Mesenchymal stem cell (in vitro differentiated cells and primary cell): ENCODE results near the gene PARPBP.

Experiments
- DNase-seq: peaks from one replicate; pipeline ENCODE4 v3.0.0-alpha.2; 2013
- H2AFZ ChIP-seq: one replicate; pipeline ENCODE4 v1.6.1; 2013; ENCODE audit warnings: low read depth, mild to moderate bottlenecking, control low read depth, inconsistent platforms, low read length, moderate library complexity
- H2AK5ac ChIP-seq: 2 replicates; pipeline ENCODE4 v1.6.1; 2013; ENCODE audit warnings: low read length, moderate library complexity, mild to moderate bottlenecking, inconsistent platforms; ENCODE audit not compliant: severe bottlenecking
- H2BK120ac ChIP-seq: one replicate; pipeline ENCODE4 v1.6.1; 2013; ENCODE audit warnings: low read depth, mild to moderate bottlenecking, inconsistent platforms, low read length, moderate library complexity
- H2BK12ac ChIP-seq, 2 experiments: one replicate each; pipeline ENCODE4 v1.6.1; 2013; ENCODE audit warnings: inconsistent platforms in 2 of 2, low read length in 2 of 2, mild to moderate bottlenecking in 2 of 2, moderate library complexity in 2 of 2, control low read depth in 1 of 2
- H2BK15ac ChIP-seq: one replicate; pipeline ENCODE4 v1.6.1; 2013; ENCODE audit warnings: mild to moderate bottlenecking, low read depth, inconsistent platforms; ENCODE audit not compliant: poor library complexity, severe bottlenecking
- H2BK5ac ChIP-seq: 2 replicates; pipeline ENCODE4 v1.6.1; 2013; ENCODE audit warnings: low read depth, mild to moderate bottlenecking, low read length, control low read depth, inconsistent platforms; ENCODE audit not compliant: poor library complexity, severe bottlenecking
- H3K14ac ChIP-seq, 2 experiments: one replicate each; pipeline ENCODE4 v1.6.1; 2013; ENCODE audit warnings: inconsistent platforms in 2 of 2, low read length in 2 of 2, control low read depth in 1 of 2, mild to moderate bottlenecking in 1 of 2, moderate library complexity in 1 of 2
- H3K18ac ChIP-seq, 2 experiments: one replicate each; pipeline ENCODE4 v1.6.1; 2013; ENCODE audit warnings: inconsistent platforms in 2 of 2, low read length in 2 of 2, control low read depth in 1 of 2, low read depth in 1 of 2, mild to moderate bottlenecking in 1 of 2
- H3K23ac ChIP-seq, 2 experiments: one replicate each; pipeline ENCODE4 v1.6.1; 2013; ENCODE audit warnings: inconsistent platforms in 2 of 2, low read length in 2 of 2, mild to moderate bottlenecking in 2 of 2, moderate library complexity in 2 of 2, control low read depth in 1 of 2
- H3K27ac ChIP-seq: 2 replicates; pipeline ENCODE4 v1.5.1; 2013; ENCODE audit warnings: mild to moderate bottlenecking, moderate library complexity, low read length, control low read depth, inconsistent platforms; ENCODE audit not compliant: poor library complexity, severe bottlenecking
- H3K27me3 ChIP-seq, 2 experiments: 2 replicates each; pipeline versions ENCODE4 v1.6.1 to v1.7.0; 2013; ENCODE audit warnings: low read length in 2 of 2, mild to moderate bottlenecking in 2 of 2, moderate library complexity in 2 of 2, control low read depth in 1 of 2, inconsistent platforms in 1 of 2; ENCODE audit not compliant: control insufficient read depth in 1 of 2, insufficient read depth in 1 of 2
- H3K36me3 ChIP-seq, 2 experiments: 2 replicates each; pipeline versions ENCODE4 v1.6.1 to v1.7.0; 2013; ENCODE audit warnings: low read length in 2 of 2, control low read depth in 1 of 2, inconsistent platforms in 1 of 2, low read depth in 1 of 2, mild to moderate bottlenecking in 1 of 2; ENCODE audit not compliant: insufficient read depth in 2 of 2, control insufficient read depth in 1 of 2
- H3K4ac ChIP-seq, 2 experiments: one replicate each; pipeline ENCODE4 v1.6.1; 2013; ENCODE audit warnings: inconsistent platforms in 2 of 2, low read length in 2 of 2, mild to moderate bottlenecking in 2 of 2, moderate library complexity in 2 of 2, control low read depth in 1 of 2, low read depth in 1 of 2
- H3K4me1 ChIP-seq: 2 replicates; pipeline ENCODE4 v1.6.1; 2013; ENCODE audit warnings: low read depth, low read length, control low read depth; ENCODE audit not compliant: control insufficient read depth, insufficient read depth
- H3K4me2 ChIP-seq: 2 replicates; pipeline ENCODE4 v1.6.1; 2013; ENCODE audit warnings: low read length, mild to moderate bottlenecking, inconsistent platforms; ENCODE audit not compliant: poor library complexity, severe bottlenecking
- H3K4me3 ChIP-seq, 2 experiments: 2 replicates each; pipeline versions ENCODE4 v1.5.1 to v1.7.0; 2013; ENCODE audit warnings: low read length in 2 of 2, mild to moderate bottlenecking in 2 of 2, control low read depth in 1 of 2, low read depth in 1 of 2; ENCODE audit not compliant: insufficient read depth in 1 of 2
- H3K79me1 ChIP-seq: replicated peaks from 2 replicates; pipeline ENCODE4 v1.6.1; 2013; ENCODE audit warnings: mild to moderate bottlenecking, control low read depth, low read length, inconsistent platforms; ENCODE audit not compliant: poor library complexity, severe bottlenecking
- H3K9ac ChIP-seq: 2 replicates; pipeline ENCODE4 v1.7.0; 2013; ENCODE audit warnings: mild to moderate bottlenecking, low read length, moderate library complexity
- H3K9me3 ChIP-seq: 2 replicates; pipeline ENCODE4 v1.7.0; 2013; ENCODE audit warnings: mild to moderate bottlenecking, low read length; ENCODE audit not compliant: control insufficient read depth
- H4K8ac ChIP-seq: one replicate; pipeline ENCODE4 v1.6.1; 2013; ENCODE audit warnings: inconsistent platforms, mild to moderate bottlenecking, low read length, moderate library complexity
- H4K91ac ChIP-seq: one replicate; pipeline ENCODE4 v1.6.1; 2013; ENCODE audit warnings: mild to moderate bottlenecking, low read length, inconsistent platforms
- WGBS: methylation state at CpG from one replicate; pipeline ENCODE4 v1.1.7; 2013; ENCODE audit warnings: mixed read lengths; 5-methylcytosine and 5-hydroxymethylcytosine counted together

PARPBP gene

GRCh38 chr12:102215992-102216691 lies 96.2 kb downstream of the PARPBP start:
- no peak overlapping the region for H3K9ac ChIP-seq
- H3K14ac ChIP-seq = no peak overlapping the region
- no peak overlapping the region for H3K18ac ChIP-seq
- H3K36me3 ChIP-seq = no peaks in the 10 kb centered on the region
- H2BK120ac ChIP-seq = no peak overlapping the region
- no peaks in the 10 kb centered on the region for H3K9me3 ChIP-seq
- H3K27me3 ChIP-seq = no peaks in the 10 kb centered on the region
- no peak overlapping the region for H3K27ac ChIP-seq
- H3K79me1 ChIP-seq = no peaks in the 10 kb centered on the region
- DNase-seq = peak; percentile 90
- H3K4me3 ChIP-seq = no peak overlapping the region
- no peak overlapping the region for H4K91ac ChIP-seq
- H2BK12ac ChIP-seq = peak overlapping the region in 1 of 2 experiments; percentile 15
- no peak overlapping the region for H2BK15ac ChIP-seq
- no peak overlapping the region for H2BK5ac ChIP-seq
- H3K4ac ChIP-seq = no peak overlapping the region
- H3K4me1 ChIP-seq = no peaks in the 10 kb centered on the region
- no peak overlapping the region for H2AFZ ChIP-seq
- no peak overlapping the region for H3K4me2 ChIP-seq
- H3K23ac ChIP-seq = no peak overlapping the region
- no peak overlapping the region for H4K8ac ChIP-seq
- WGBS = 47% methylated on average over 2 of the region's 5 CpGs
- H2AK5ac ChIP-seq = no peak overlapping the region

- Histone ChIP-seq H3K79me1 (no peaks in the 10 kb centered on the region), H2AFZ (no peak overlapping the region), H3K18ac (no peak overlapping the region), H3K27me3 (no peaks in the 10 kb centered on the region), H2BK5ac (no peak overlapping the region), H3K36me3 (no peaks in the 10 kb centered on the region), H3K9me3 (no peaks in the 10 kb centered on the region), H3K4ac (no peak overlapping the region), H2BK12ac (no peak overlapping the region), H3K27ac (no peak overlapping the region), H3K4me2 (no peak overlapping the region), H3K9ac (no peak overlapping the region), H2AK5ac (no peak overlapping the region), H4K8ac (no peak overlapping the region), H3K14ac (no peak overlapping the region), H3K4me1 (no peaks in the 10 kb centered on the region), H2BK15ac (no peak overlapping the region), H3K4me3 (no peak overlapping the region), H4K91ac (no peak overlapping the region), H3K23ac (no peak overlapping the region), H2BK120ac (no peak overlapping the region)
- no peak for DNase-seq
Measured at GRCh38 chr12:102220736-102221135, 100.8 kb downstream of the PARPBP start.

- Histone ChIP-seq H3K9ac (no peak overlapping the region), H3K79me1 (no peaks in the 10 kb centered on the region), H4K91ac (no peak overlapping the region), H4K8ac (no peak overlapping the region), H2BK5ac (no peak overlapping the region), H3K23ac (no peak overlapping the region), H3K14ac (no peak overlapping the region), H3K4me1 (no peaks in the 10 kb centered on the region), H3K18ac (no peak overlapping the region), H3K36me3 (no peaks in the 10 kb centered on the region), H3K27ac (no peak overlapping the region), H2BK12ac (no peak overlapping the region), H2AFZ (no peak overlapping the region), H3K4me3 (no peak overlapping the region), H2BK120ac (no peak overlapping the region), H2BK15ac (no peak overlapping the region), H3K9me3 (no peaks in the 10 kb centered on the region), H2AK5ac (no peak overlapping the region), H3K4me2 (no peak overlapping the region), H3K27me3 (no peaks in the 10 kb centered on the region), H3K4ac (no peak overlapping the region)
- WGBS = 75% methylated on average over 4 of the region's 5 CpGs
- no peak for DNase-seq
Measured at GRCh38 chr12:102227954-102228353, 108.0 kb downstream of the PARPBP start.

- Histone ChIP-seq H2AFZ (no peak overlapping the region), H3K14ac (no peak overlapping the region), H2BK15ac (no peak overlapping the region), H4K91ac (no peak overlapping the region), H2BK120ac (no peak overlapping the region), H3K36me3 (no peaks in the 10 kb centered on the region), H3K4me1 (no peaks in the 10 kb centered on the region), H3K18ac (no peak overlapping the region), H3K9ac (peak overlapping the region; percentile 21), H2AK5ac (no peak overlapping the region), H3K27me3 (no peaks in the 10 kb centered on the region), H2BK12ac (no peak overlapping the region), H3K27ac (no peak overlapping the region), H3K79me1 (no peaks in the 10 kb centered on the region), H3K4me3 (no peak overlapping the region), H3K4ac (no peak overlapping the region), H3K4me2 (no peak overlapping the region), H3K9me3 (no peaks in the 10 kb centered on the region), H4K8ac (no peak overlapping the region), H3K23ac (no peak overlapping the region), H2BK5ac (no peak overlapping the region)
- no peak for DNase-seq
Measured at GRCh38 chr12:102232036-102232435, 112.1 kb downstream of the PARPBP start.
